Right forelimb (tissue), 1 donor: Measurements from ENCODE around the gene EIF3K.
"Not testable (repeated sequence)": the region's sequence is repeated elsewhere in the genome, so short reads cannot be mapped to it uniquely, and the experiment has no call there.

ENCODE experiments used
- DNase-seq: peaks from one replicate; pipeline ENCODE4 v3.0.0-alpha.2; 2018

EIF3K gene

GRCh38 chr19:38618590-38619360 is at the start of gene EIF3K:
TSS of gene EIF3K (plus strand) at chr19:38619188. CDS start at chr19:38619269, 81 bp downstream.
- peak; percentile 99 for DNase-seq

GRCh38 chr19:38569368-38569983 is 49.5 kb upstream of the EIF3K start:
- no peak for DNase-seq

- DNase-seq = no peak
Measured at GRCh38 chr19:38571682-38572081, 47.3 kb upstream of the EIF3K start.

GRCh38 chr19:38577826-38578225 is 41.2 kb upstream of the EIF3K start:
- no peak for DNase-seq

- DNase-seq = not testable (repeated sequence)
Measured at GRCh38 chr19:38579304-38579703, 39.7 kb upstream of the EIF3K start.

GRCh38 chr19:38580080-38580479 is 38.9 kb upstream of the EIF3K start:
- no peak for DNase-seq

GRCh38 chr19:38583219-38583984 is 35.6 kb upstream of the EIF3K start:
- no peak for DNase-seq

GRCh38 chr19:38583985-38584305 is 35.0 kb upstream of the EIF3K start:
- no peak for DNase-seq

GRCh38 chr19:38587562-38587961 is 31.4 kb upstream of the EIF3K start:
- DNase-seq = no peak

- DNase-seq = no peak
Measured at GRCh38 chr19:38588041-38588440, 30.9 kb upstream of the EIF3K start.

- no peak for DNase-seq
Measured at GRCh38 chr19:38592940-38593339, 26.0 kb upstream of the EIF3K start.

- no peak for DNase-seq
Measured at GRCh38 chr19:38596057-38596981, 22.7 kb upstream of the EIF3K start.

- no peak for DNase-seq
Measured at GRCh38 chr19:38597075-38597474, 21.9 kb upstream of the EIF3K start.

GRCh38 chr19:38599722-38600121 is 19.3 kb upstream of the EIF3K start:
- no peak for DNase-seq

GRCh38 chr19:38602856-38603255 is 16.1 kb upstream of the EIF3K start:
- DNase-seq = not testable (repeated sequence)

- no peak for DNase-seq
Measured at GRCh38 chr19:38606131-38606530, 12.9 kb upstream of the EIF3K start.

- DNase-seq = no peak
Measured at GRCh38 chr19:38614289-38614688, 4.7 kb upstream of the EIF3K start.

- DNase-seq = no peak
Measured at GRCh38 chr19:38615007-38615581, 3.9 kb upstream of the EIF3K start.

- DNase-seq = no peak
Measured at GRCh38 chr19:38616265-38616664, 2.7 kb upstream of the EIF3K start.

GRCh38 chr19:38617283-38617763 is 1.7 kb upstream of the EIF3K start:
- no peak for DNase-seq

- DNase-seq = no peak
Measured at GRCh38 chr19:38617764-38618589, 1.0 kb upstream of the EIF3K start, which contains the start of gene MAP4K1. TSS of gene MAP4K1 (minus strand) at chr19:38617953. CDS start at chr19:38617895, 58 bp downstream.
